T-helper 1 cell treated with Interleukin-12 subunit alpha and Interleukin-12 subunit beta and Interleukin-4 antibody, amounts not matched to agents 30 ng/mL and 1 ng/mL, for 36 hours (primary cell): Measurements from ENCODE around the gene ULK4. TPM values are rescaled to one million over a fixed set of nuclear protein-coding genes. Genes with fewer than 3 reads are reported as not detected.

Experiments
- intact Hi-C: fragments of 100-400 bp; cut with micrococcal nuclease; formaldehyde crosslinking; loops from one replicate; pipeline ENCODE4 v1.15.1; 2024
- total RNA-seq: library from RNA; stranded (reverse); gene quantifications from 2 replicates; pipeline ENCODE4 v1.2.3, GENCODE V29; 2022

The ULK4 gene
- total RNA-seq, 1 donor from 2014 or later: 9.9 TPM

GRCh38 chr3:41202834-41203345 is 759.0 kb downstream of the ULK4 start:
- intact Hi-C loops: loop anchor here (1.0 to 10.0 kb wide), 8 partner anchors 14 to 1402 kb away; partner anchors contain the start of genes NKTR, TRAK1 and ZNF620

GRCh38 chr3:41202075-41202833 is 759.6 kb downstream of the ULK4 start:
- intact Hi-C loops: loop anchor here (1.0 to 10.0 kb wide), 8 partner anchors 15 to 1403 kb away; partner anchors contain the start of genes NKTR, TRAK1 and ZNF620

GRCh38 chr3:41200669-41201021 is 761.3 kb downstream of the ULK4 start:
- intact Hi-C loops: loop anchor here (1.0 to 10.0 kb wide), 11 partner anchors 228 to 1404 kb away; partner anchors contain the start of genes NKTR, TRAK1, VIPR1 and ZNF620

- intact Hi-C loops: loop anchor here (1.0 to 10.0 kb wide), 19 partner anchors 12 to 1791 kb away; partner anchors contain the start of genes EIF1B, NKTR, RPL14 and TRAK1
Observed at GRCh38 chr3:41199866-41200668, 761.8 kb downstream of the ULK4 start.

GRCh38 chr3:41198950-41199865 is 762.7 kb downstream of the ULK4 start, which contains the start of gene CTNNB1:
TSS of gene CTNNB1 (plus strand) at chr3:41199505. CDS start at chr3:41224069, 24,564 bp downstream.
- intact Hi-C loops: loop anchor here (1.0 to 10.0 kb wide), 8 partner anchors 11 to 1790 kb away; partner anchors contain the start of genes EIF1B, RPL14 and ULK4

GRCh38 chr3:41198526-41198925 is 763.4 kb downstream of the ULK4 start:
- intact Hi-C loops: loop anchor here (2.0 to 10.0 kb wide), 3 partner anchors 226 to 1790 kb away; no protein-coding TSS in a partner anchor

- intact Hi-C loops: loop anchor here (2.0 to 10.0 kb wide), 3 partner anchors 227 to 1789 kb away; no protein-coding TSS in a partner anchor
Observed at GRCh38 chr3:41198046-41198445, 763.9 kb downstream of the ULK4 start.

Other genes with a start within 250 kb of the ULK4 start
- gene TRAK1, start 129.3 kb upstream of the ULK4 start, total RNA-seq: 22.2 and 22.7 TPM in 2 replicates